Panc1 (cell line): ENCODE measurements around the gene LEKR1. TPM values are rescaled to one million over a fixed set of nuclear protein-coding genes. Genes with fewer than 3 reads are reported as not detected.

Experiments used
- ATAC-seq: fragments of 200-7000 bp; cut with Tn5 transposase; 2 replicates; pipeline ENCODE4 v1.9.1; 2020; ENCODE audit warnings: mild to moderate bottlenecking, moderate library complexity
- BruUV-seq: library from RNA; stranded (reverse); fragments of 400-500 nt; replicated peaks from 2 replicates; lab custom pipeline; 2021; lab: Mats Ljungman, UMichigan
- CTCF ChIA-PET: fragments of 300-600 bp; sonication (Branson Sonifier 250); formaldehyde crosslinking; loops from one replicate; lab custom pipeline; 2022; ENCODE audit warnings: antibody characterized with exemption; lab: Charles Lee
- POLR2A ChIA-PET: fragments of 300-600 bp; sonication (Branson Sonifier 250); formaldehyde crosslinking; loops from one replicate; lab custom pipeline; 2022; ENCODE audit warnings: antibody characterized with exemption; lab: Charles Lee
- DNase-seq: peaks from one replicate; pipeline ENCODE4 v3.0.0-alpha.2; 2010; ENCODE audit warnings: low read depth, low spot score
- H3K27ac ChIP-seq: 2 replicates; pipeline ENCODE4 v1.5.1; 2011; ENCODE audit warnings: mild to moderate bottlenecking, low read length, inconsistent platforms
- H3K27me3 ChIP-seq: fragments of 200-500 bp; sonication (Bioruptor generic); 2 replicates; pipeline ENCODE4 v1.6.0; 2014; ENCODE audit warnings: low read length, inconsistent platforms; ENCODE audit not compliant: control insufficient read depth, insufficient read depth
- H3K36me3 ChIP-seq: fragments of 200-500 bp; sonication (Bioruptor generic); 2 replicates; pipeline ENCODE4 v1.5.1; 2014; ENCODE audit warnings: inconsistent platforms, mild to moderate bottlenecking, low read length, moderate library complexity; ENCODE audit not compliant: control insufficient read depth, insufficient read depth
- H3K4me1 ChIP-seq: 2 replicates; pipeline ENCODE4 v1.5.1; 2011; ENCODE audit warnings: inconsistent platforms, mild to moderate bottlenecking, low read length, moderate library complexity; ENCODE audit not compliant: control insufficient read depth, insufficient read depth
- H3K4me3 ChIP-seq, 2 experiments: 2 replicates each; pipeline ENCODE4 v1.5.1; 2011 to 2012; ENCODE audit warnings: low read depth in 2 of 2, low read length in 2 of 2, mild to moderate bottlenecking in 2 of 2, inconsistent platforms in 1 of 2, moderate library complexity in 1 of 2
- H3K9me3 ChIP-seq: fragments of 200-500 bp; sonication (Bioruptor generic); 2 replicates; pipeline ENCODE4 v1.5.1; 2014; ENCODE audit warnings: low read depth, mild to moderate bottlenecking, inconsistent platforms, low read length, moderate library complexity; ENCODE audit not compliant: control insufficient read depth, insufficient read depth
- CTCF ChIP-seq: fragments of 450-650 bp; IDR thresholded peaks from 2 replicates; pipeline ENCODE4 v1.5.1; 2017; ENCODE audit warnings: mild to moderate bottlenecking
- POLR2AphosphoS5 ChIP-seq: IDR thresholded peaks from 2 replicates; pipeline ENCODE4 v1.6.1; 2012; ENCODE audit warnings: mild to moderate bottlenecking, low read depth, low read length, moderate library complexity
- REST ChIP-seq, 2 experiments: IDR thresholded peaks; 2 replicates each; pipeline ENCODE4 v1.6.1; 2011 to 2012; ENCODE audit warnings: low read depth in 2 of 2, control low read depth in 1 of 2, low read length in 1 of 2, mild to moderate bottlenecking in 1 of 2, moderate library complexity in 1 of 2; ENCODE audit not compliant: insufficient read depth in 1 of 2
- SIN3A ChIP-seq: IDR thresholded peaks from 2 replicates; pipeline ENCODE4 v1.6.1; 2012; ENCODE audit warnings: low read depth, mild to moderate bottlenecking, low read length, moderate library complexity, borderline replicate concordance; ENCODE audit not compliant: insufficient read depth
- TCF7L2 ChIP-seq: IDR thresholded peaks from 2 replicates; pipeline ENCODE4 v1.6.1; 2011; ENCODE audit warnings: mild to moderate bottlenecking, low read depth, low read length, inconsistent platforms
- in situ Hi-C: cut with HindIII; loops from 2 replicates; pipeline ENCODE4 v1.10.0; 2016; ENCODE audit warnings: low sequenced_read_pairs, low pct_unique_long_range_greater_than_20kb
- intact Hi-C: fragments of 100-400 bp; cut with micrococcal nuclease; formaldehyde crosslinking; loops from one replicate; pipeline ENCODE4 v1.10.0; 2022; ENCODE audit not compliant: unreplicated experiment
- total RNA-seq: library from RNA; stranded (reverse); gene quantifications from one replicate; pipeline ENCODE4 v1.2.1, GENCODE V29; 2021; ENCODE audit not compliant: unreplicated experiment

LEKR1 gene
- total RNA-seq, 1 experiment from 2014 or later: not detected

DNA sequence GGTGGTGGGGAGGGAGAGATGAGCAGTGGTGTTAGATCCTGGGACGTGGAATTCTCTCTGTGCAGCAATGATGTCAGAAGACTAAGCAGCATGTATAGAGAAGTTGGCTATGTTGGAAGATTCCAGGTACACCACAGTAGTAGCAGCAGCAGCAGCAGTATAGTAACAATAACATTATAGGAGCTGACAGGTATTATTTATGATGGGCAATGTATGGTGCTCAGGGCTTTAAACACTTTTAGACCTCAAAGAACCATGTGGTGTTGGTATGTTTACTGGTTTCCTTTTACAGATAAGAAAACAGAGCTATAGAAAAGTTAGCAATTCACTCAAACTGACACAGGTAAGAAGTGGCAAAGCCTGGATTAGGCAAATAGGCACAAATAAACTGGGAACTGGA is 229.9 kb downstream of the LEKR1 start:
- no peak for DNase-seq
- intact Hi-C loops (no loop called here), in situ Hi-C loops (no loop called here)
- ChIA-PET CTCF (no interaction called here), POLR2A (no interaction called here)
- ATAC-seq: no peak
- no peak for TF ChIP-seq POLR2AphosphoS5
- TF ChIP-seq REST (IDR thresholded peaks at IDR 0.05; ENCODE audit: insufficient read depth in 1 of 2, low read depth in 2 of 2, low read length in 1 of 2): no peak
- TF ChIP-seq CTCF: no peak
- no peak for TF ChIP-seq SIN3A
- no peak for TF ChIP-seq TCF7L2
- no TSS peak for BruUV-seq
- Histone ChIP-seq H3K4me1 (no peaks in the 10 kb centered on the region), H3K27ac (no peak overlapping the region), H3K36me3 (no peaks in the 10 kb centered on the region), H3K4me3 (no peak overlapping the region), H3K27me3 (no peaks in the 10 kb centered on the region), H3K9me3 (no peaks in the 10 kb centered on the region)

DNA sequence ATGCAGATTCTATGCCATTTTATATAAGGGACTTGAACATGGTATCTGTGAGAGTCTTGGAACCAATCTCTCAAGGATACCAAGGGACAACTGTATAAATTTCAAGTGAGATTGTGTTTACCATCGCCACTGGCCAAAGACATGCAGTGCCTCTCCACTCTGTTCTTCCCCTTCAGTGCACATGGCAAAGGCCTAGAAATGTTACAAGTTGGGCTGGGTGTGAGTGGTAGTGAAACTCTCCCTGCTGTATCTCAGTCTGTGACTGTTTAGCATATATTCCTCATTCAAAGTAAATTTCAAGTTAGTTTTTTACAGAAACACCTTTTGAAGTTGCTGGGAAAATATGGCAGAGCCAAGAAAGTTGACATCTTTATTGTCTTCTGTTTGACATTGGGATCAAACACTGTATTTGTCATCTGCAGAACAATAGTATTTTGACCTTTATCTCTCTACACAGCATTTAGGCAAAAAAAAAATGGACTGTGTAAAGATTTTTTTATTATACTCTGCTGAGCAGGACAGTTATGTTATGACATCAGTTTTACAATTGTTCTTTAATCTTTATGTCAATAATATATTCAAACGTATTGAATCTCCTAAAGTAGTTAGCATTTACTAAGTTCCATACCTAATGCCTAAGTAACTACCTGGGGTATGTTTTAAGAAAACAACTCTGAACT is 232.4 kb downstream of the LEKR1 start:
- Histone ChIP-seq H3K27me3 (no peaks in the 10 kb centered on the region), H3K9me3 (no peaks in the 10 kb centered on the region), H3K4me3 (no peak overlapping the region), H3K36me3 (no peaks in the 10 kb centered on the region), H3K27ac (no peak overlapping the region), H3K4me1 (no peaks in the 10 kb centered on the region)
- no peak for DNase-seq
- POLR2A ChIA-PET: no interaction called here
- CTCF ChIA-PET: no interaction called here
- in situ Hi-C loops (no loop called here), intact Hi-C loops (no loop called here)
- BruUV-seq: no TSS peak
- no peak for ATAC-seq
- TF ChIP-seq POLR2AphosphoS5: no peak
- no peak for TF ChIP-seq REST (IDR thresholded peaks at IDR 0.05; ENCODE audit: insufficient read depth in 1 of 2, low read depth in 2 of 2, low read length in 1 of 2)
- no peak for TF ChIP-seq SIN3A
- TF ChIP-seq CTCF: no peak
- no peak for TF ChIP-seq TCF7L2
